SK-N-MC (cell line): ENCODE data around the gene SLC5A11.

Source experiments
- EZH2 ChIP-seq: fragments of 200-600 bp; sonication (generic); IDR thresholded peaks from one replicate; pipeline ENCODE4 v1.6.1; 2017; ENCODE audit warnings: antibody characterized with exemption
- FOXP2 ChIP-seq: optimal IDR thresholded peaks from 2 replicates; pipeline ENCODE3; 2011; ENCODE audit warnings: mild to moderate bottlenecking, moderate library complexity; ENCODE audit not compliant: insufficient read depth; ENCODE audit errors: extremely low read length, control extremely low read depth
- POLR2AphosphoS5 ChIP-seq: IDR thresholded peaks from 2 replicates; pipeline ENCODE4 v1.6.1; 2012; ENCODE audit warnings: mild to moderate bottlenecking, low read depth, low read length, borderline replicate concordance

- TF ChIP-seq POLR2AphosphoS5 (no peak), EZH2 (no peak), FOXP2 (no peak)
These were observed 110.4 kb downstream of the SLC5A11 start for GRCh38 chr16:24955975-24956731.
